Liver (tissue), 9 donors: ENCODE data around the gene PNCK. TPM values are rescaled to one million over a fixed set of nuclear protein-coding genes. Genes with fewer than 3 reads are reported as not detected.

Experiments used
- DNase-seq: peaks from one replicate; pipeline ENCODE4 v3.0.0-alpha.2; 2017; ENCODE audit warnings: low spot score
- H3K27ac ChIP-seq, 2 donors: one replicate each; pipeline ENCODE4 v1.7.0; 2013; ENCODE audit warnings: inconsistent platforms in 2 of 2, low read length in 2 of 2, control low read depth in 1 of 2, low read depth in 1 of 2, mild to moderate bottlenecking in 1 of 2
- H3K27me3 ChIP-seq, 4 donors: one replicate each; pipeline versions ENCODE4 v1.6.1 to v1.7.0; 2013; ENCODE audit warnings: low read length in 3 of 4, inconsistent platforms in 1 of 4, mild to moderate bottlenecking in 1 of 4, moderate library complexity in 1 of 4; ENCODE audit not compliant: control insufficient read depth in 4 of 4, insufficient read depth in 4 of 4
- H3K36me3 ChIP-seq, 4 donors: one replicate each; pipeline versions ENCODE4 v1.6.1 to v1.7.0; 2013; ENCODE audit warnings: low read length in 3 of 4, mild to moderate bottlenecking in 3 of 4, low read depth in 1 of 4, moderate library complexity in 1 of 4; ENCODE audit not compliant: control insufficient read depth in 4 of 4, insufficient read depth in 3 of 4
- H3K4me1 ChIP-seq, 4 donors: one replicate each; pipeline versions ENCODE4 v1.6.1 to v1.7.0; 2013; ENCODE audit warnings: low read length in 3 of 4, mild to moderate bottlenecking in 3 of 4, moderate library complexity in 1 of 4; ENCODE audit not compliant: control insufficient read depth in 4 of 4, insufficient read depth in 4 of 4
- H3K4me3 ChIP-seq, 3 donors: one replicate each; pipeline versions ENCODE4 v1.6.1 to v1.7.0; 2013; ENCODE audit warnings: low read length in 3 of 3, control low read depth in 1 of 3, low read depth in 1 of 3, mild to moderate bottlenecking in 1 of 3
- H3K9ac ChIP-seq, 2 donors: one replicate each; pipeline ENCODE4 v1.7.0; 2013; ENCODE audit warnings: low read length in 2 of 2, mild to moderate bottlenecking in 2 of 2, moderate library complexity in 2 of 2, control low read depth in 1 of 2, low read depth in 1 of 2
- H3K9me3 ChIP-seq, 4 donors: one replicate each; pipeline versions ENCODE4 v1.6.1 to v1.7.0; 2013; ENCODE audit warnings: low read length in 3 of 4; ENCODE audit not compliant: control insufficient read depth in 4 of 4
- CTCF ChIP-seq: fragments of 150-350 bp; IDR thresholded peaks from 2 replicates; pipeline ENCODE4 v1.5.1; 2017; ENCODE audit warnings: improper control_type of control experiment, low read depth, low read length; ENCODE audit not compliant: missing input control
- FOXA2 ChIP-seq: IDR thresholded peaks from 2 replicates; pipeline ENCODE4 v1.6.1; 2016; ENCODE audit warnings: antibody characterized with exemption
- GABPA ChIP-seq, 2 donors: IDR thresholded peaks in 1 of 2; conservative IDR thresholded peaks in 1 of 2; 2 replicates each; pipeline ENCODE4 v1.6.1; 2016; ENCODE audit warnings: antibody characterized with exemption in 2 of 2, mild to moderate bottlenecking in 1 of 2, moderate library complexity in 1 of 2
- HNF4G ChIP-seq: IDR thresholded peaks from 2 replicates; pipeline ENCODE4 v1.6.1; 2016; ENCODE audit warnings: antibody characterized with exemption
- JUND ChIP-seq, 2 donors: IDR thresholded peaks; 2 replicates each; pipeline ENCODE4 v1.6.1; 2016; ENCODE audit warnings: antibody characterized with exemption in 2 of 2
- MAX ChIP-seq: IDR thresholded peaks from 2 replicates; pipeline ENCODE4 v1.6.1; 2016; ENCODE audit warnings: antibody characterized with exemption
- NR2F2 ChIP-seq: IDR thresholded peaks from 2 replicates; pipeline ENCODE4 v1.6.1; 2016; ENCODE audit warnings: antibody characterized with exemption
- RAD21 ChIP-seq, 2 donors: IDR thresholded peaks; 2 replicates each; pipeline ENCODE4 v1.6.1; 2016; ENCODE audit warnings: antibody characterized with exemption in 2 of 2, mild to moderate bottlenecking in 2 of 2
- REST ChIP-seq: IDR thresholded peaks from 2 replicates; pipeline ENCODE4 v1.6.1; 2016; ENCODE audit warnings: antibody characterized with exemption, mild to moderate bottlenecking
- SP1 ChIP-seq: IDR thresholded peaks from 2 replicates; pipeline ENCODE4 v1.6.1; 2018; ENCODE audit warnings: antibody characterized with exemption, mild to moderate bottlenecking
- TAF1 ChIP-seq: conservative IDR thresholded peaks from 2 replicates; pipeline ENCODE4 v1.6.1; 2016; ENCODE audit warnings: antibody characterized with exemption, mild to moderate bottlenecking
- WGBS: extraction: QIAGEN DNeasy Blood & Tissue Kit; methylation state at CpG from one replicate; pipeline ENCODE4 v1.1.7; 2013; 5-methylcytosine and 5-hydroxymethylcytosine counted together
- polyA plus RNA-seq, 2 donors: library from polyadenylated mRNA; stranded (reverse) in 1 of 2; unstranded in 1 of 2; fragments of 200-250 nt in 1 of 2; fragments of >200 nt in 1 of 2; fragmentation: Nextera tagmentation in 1 of 2; extraction: Ambion mirVana in 1 of 2; gene quantifications; one replicate each; pipeline versions ENCODE4 v1.2.1 to v1.2.3, GENCODE V29; 2013 to 2015
- total RNA-seq, 2 donors: library from RNA; depleted of rRNA; stranded (reverse); fragments of >200 nt; gene quantifications; one replicate each; pipeline ENCODE4 v1.2.3, GENCODE V29; 2014
- TF ChIP-seq, protein P1 (sequence below): IDR thresholded peaks from 2 replicates; pipeline ENCODE4 v1.6.1; 2016; ENCODE audit warnings: antibody characterized with exemption
- TF ChIP-seq, protein P2 (sequence below): IDR thresholded peaks from 2 replicates; pipeline ENCODE4 v1.6.1; 2016; ENCODE audit warnings: antibody characterized with exemption
- donor health status: healthy.
- donor health status: healthy.
- donor health status: healthy.
- donor health status: healthy.
- donor health status: healthy.

Gene PNCK
- total and polyA plus RNA-seq, 4 donors, result 0.02 to 0.17 TPM; not detected in 2

- peaks cover 7 to 19% (median 7%) of the 10 kb centered on the region in 4 donors for H3K4me1 ChIP-seq
- 2% methylated on average over 72 of the region's 84 CpGs for WGBS
- no peak overlapping the region for H3K4me3 ChIP-seq
- H3K36me3 ChIP-seq, result no peaks in the 10 kb centered on the region
- no peaks in the 10 kb centered on the region for H3K9me3 ChIP-seq
- TF ChIP-seq, protein P1, sequence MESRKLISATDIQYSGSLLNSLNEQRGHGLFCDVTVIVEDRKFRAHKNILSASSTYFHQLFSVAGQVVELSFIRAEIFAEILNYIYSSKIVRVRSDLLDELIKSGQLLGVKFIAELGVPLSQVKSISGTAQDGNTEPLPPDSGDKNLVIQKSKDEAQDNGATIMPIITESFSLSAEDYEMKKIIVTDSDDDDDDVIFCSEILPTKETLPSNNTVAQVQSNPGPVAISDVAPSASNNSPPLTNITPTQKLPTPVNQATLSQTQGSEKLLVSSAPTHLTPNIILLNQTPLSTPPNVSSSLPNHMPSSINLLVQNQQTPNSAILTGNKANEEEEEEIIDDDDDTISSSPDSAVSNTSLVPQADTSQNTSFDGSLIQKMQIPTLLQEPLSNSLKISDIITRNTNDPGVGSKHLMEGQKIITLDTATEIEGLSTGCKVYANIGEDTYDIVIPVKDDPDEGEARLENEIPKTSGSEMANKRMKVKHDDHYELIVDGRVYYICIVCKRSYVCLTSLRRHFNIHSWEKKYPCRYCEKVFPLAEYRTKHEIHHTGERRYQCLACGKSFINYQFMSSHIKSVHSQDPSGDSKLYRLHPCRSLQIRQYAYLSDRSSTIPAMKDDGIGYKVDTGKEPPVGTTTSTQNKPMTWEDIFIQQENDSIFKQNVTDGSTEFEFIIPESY, result no peak
- peak; percentile 27 for TF ChIP-seq CTCF
- H3K27me3 ChIP-seq, result peaks cover 0 to 3% (median under 1%) of the 10 kb centered on the region in 4 donors
- DNase-seq, result no peak
- no peak overlapping the region for H3K27ac ChIP-seq
- no peak overlapping the region for H3K9ac ChIP-seq
Observed at GRCh38 chrX:153643431-153644351, 29.9 kb downstream of the PNCK start.

GRCh38 chrX:153642655-153643430, 30.8 kb downstream of the PNCK start:
- peaks cover 7 to 19% (median 7%) of the 10 kb centered on the region in 4 donors for H3K4me1 ChIP-seq
- WGBS, result 4% methylated on average over 48 of the region's 48 CpGs
- H3K4me3 ChIP-seq, result no peak overlapping the region
- TF ChIP-seq TAF1, result no peak
- no peak overlapping the region for H3K9ac ChIP-seq
- DNase-seq, result no peak
- H3K36me3 ChIP-seq, result no peaks in the 10 kb centered on the region
- peaks cover 0 to 3% (median under 1%) of the 10 kb centered on the region in 4 donors for H3K27me3 ChIP-seq
- no peak overlapping the region for H3K27ac ChIP-seq
- H3K9me3 ChIP-seq, result no peaks in the 10 kb centered on the region

GRCh38 chrX:153642051-153642654, 31.5 kb downstream of the PNCK start:
- TF ChIP-seq MAX (no peak), CTCF (no peak), JUND (IDR thresholded peaks at IDR 0.05) (no peak), SP1 (no peak), REST (no peak), GABPA (IDR thresholded peaks at IDR 0.05 in 1 of 2, conservative IDR thresholded peaks at IDR 0.05 in 1 of 2) (no peak), NR2F2 (no peak), RAD21 (IDR thresholded peaks at IDR 0.05) (no peak), HNF4G (no peak), FOXA2 (no peak), TAF1 (no peak)
- TF ChIP-seq, protein P2, sequence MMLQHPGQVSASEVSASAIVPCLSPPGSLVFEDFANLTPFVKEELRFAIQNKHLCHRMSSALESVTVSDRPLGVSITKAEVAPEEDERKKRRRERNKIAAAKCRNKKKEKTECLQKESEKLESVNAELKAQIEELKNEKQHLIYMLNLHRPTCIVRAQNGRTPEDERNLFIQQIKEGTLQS, result no peak
- Histone ChIP-seq H3K27ac (no peak overlapping the region), H3K9ac (no peak overlapping the region), H3K4me3 (no peak overlapping the region), H3K4me1 (peaks cover 7 to 19% (median 7%) of the 10 kb centered on the region in 4 donors), H3K9me3 (no peaks in the 10 kb centered on the region), H3K36me3 (no peaks in the 10 kb centered on the region), H3K27me3 (peaks cover 0 to 3% (median under 1%) of the 10 kb centered on the region in 4 donors)
- no peak for DNase-seq
- WGBS, result 4% methylated on average over 62 of the region's 62 CpGs
